ENCODE results near the gene GNB4. TPM values are rescaled to one million over a fixed set of nuclear protein-coding genes. Genes with fewer than 3 reads are reported as not detected.

GNB4 gene
- total and polyA plus RNA-seq, 9 of the 15 experiments (the other 6 are each of a cell fraction or from before 2014, with no cell fraction given) = 6.8 to 36.7 (median 21.4) TPM

- TF ChIP-seq ZHX1 (conservative IDR thresholded peaks at IDR 0.05; ENCODE audit: low read length) = no peak
- TF ChIP-seq RFX7 (CRISPR knock-in tag; IDR thresholded peaks at IDR 0.05) = no peak
These were observed 4.7 kb upstream of the GNB4 start (continued) for GRCh38 chr3:179455954-179456353.

- WGBS (ENCODE audit: insufficient coverage, low coverage, missing lambda C conversion rate) = 7% methylated on average over 1 of the region's 1 CpG
- TF ChIP-seq TGIF2 (CRISPR knock-in tag; IDR thresholded peaks at IDR 0.05) (no peak), ZFP30 (CRISPR knock-in tag; IDR thresholded peaks at IDR 0.05; ENCODE audit: borderline replicate concordance) (no peak), BCOR (IDR thresholded peaks at IDR 0.05) (no peak), ZNF561 (CRISPR knock-in tag; conservative IDR thresholded peaks at IDR 0.05) (no peak), SIX5 (IDR thresholded peaks at IDR 0.05; ENCODE audit: borderline replicate concordance in 1 of 2, insufficient read depth in 1 of 2, low read depth in 1 of 2, low read length in 2 of 2) (no peak)
These were observed 3.6 kb upstream of the GNB4 start for GRCh38 chr3:179454887-179455286.

More at GRCh38 chr3:179454887-179455286, 3.6 kb upstream of the GNB4 start:
- Histone ChIP-seq H2AFZ (ENCODE audit: low read depth, low read length) (no peak overlapping the region), H3K79me2 (ENCODE audit: control insufficient read depth, insufficient read depth, low read length) (peaks cover 11% of the 10 kb centered on the region), H3K4me3 (no peak overlapping the region), H3K9ac (ENCODE audit: insufficient read depth in 1 of 2, low read depth in 2 of 2, low read length in 2 of 2) (no peak overlapping the region), H3K4me2 (ENCODE audit: insufficient read depth, low read length) (no peak overlapping the region), H3K4me1 (replicated peaks in 1 of 2; ENCODE audit: control insufficient read depth in 2 of 2, insufficient read depth in 2 of 2, low read length in 2 of 2) (peaks cover 9 to 11% of the 10 kb centered on the region in 2 experiments; a peak in 4 of 5 replicates), H4K20me1 (replicated peaks; ENCODE audit: control insufficient read depth, insufficient read depth, low read length) (no peaks in the 10 kb centered on the region), H3K9me3 (replicated peaks; ENCODE audit: control insufficient read depth, insufficient read depth, low read depth, low read length) (no peaks in the 10 kb centered on the region), H3K36me3 (ENCODE audit: control insufficient read depth, insufficient read depth, low read length) (no peaks in the 10 kb centered on the region), H3K27me3 (ENCODE audit: control insufficient read depth in 2 of 2, insufficient read depth in 2 of 2, low read length in 2 of 2) (peaks cover 16 to 28% of the 10 kb centered on the region in 2 experiments), H3K27ac (ENCODE audit: extremely low read depth, low read depth, low read length) (no peak overlapping the region), H3K9me1 (ENCODE audit: control insufficient read depth, insufficient read depth, low read length) (no peaks in the 10 kb centered on the region)
- ChIA-PET POLR2A (interaction anchor here (1.5 kb wide), 1 partner anchor 20 kb away, joined by 4 read pairs; no protein-coding TSS in a partner anchor), CTCF (ENCODE audit: low intra/inter-chr PET ratio) (no interaction called here)
- no TSS peak for BruUV-seq (replicated peaks)
- ATAC-seq = no peak
- in situ Hi-C loops (cut with MboI) = no loop called here
- no peak for FAIRE-seq
- intact Hi-C loops (cut with micrococcal nuclease) = no loop called here
- DNase-seq (ENCODE audit: extremely low read depth in 1 of 4, low spot score in 3 of 4) = no peak

Measured in K562 (cell line).